UCSD-AML1 (cell line): ENCODE results near the gene LRP5.
"Not testable (repeated sequence)": the region's sequence is repeated elsewhere in the genome, so short reads cannot be mapped to it uniquely, and the experiment has no call there.

Experiments used
- DNase-seq: peaks from one replicate; lab custom pipeline; 2025; ENCODE audit not compliant: unreplicated experiment; lab: John Stamatoyannopoulos, UW

The LRP5 gene

DNA sequence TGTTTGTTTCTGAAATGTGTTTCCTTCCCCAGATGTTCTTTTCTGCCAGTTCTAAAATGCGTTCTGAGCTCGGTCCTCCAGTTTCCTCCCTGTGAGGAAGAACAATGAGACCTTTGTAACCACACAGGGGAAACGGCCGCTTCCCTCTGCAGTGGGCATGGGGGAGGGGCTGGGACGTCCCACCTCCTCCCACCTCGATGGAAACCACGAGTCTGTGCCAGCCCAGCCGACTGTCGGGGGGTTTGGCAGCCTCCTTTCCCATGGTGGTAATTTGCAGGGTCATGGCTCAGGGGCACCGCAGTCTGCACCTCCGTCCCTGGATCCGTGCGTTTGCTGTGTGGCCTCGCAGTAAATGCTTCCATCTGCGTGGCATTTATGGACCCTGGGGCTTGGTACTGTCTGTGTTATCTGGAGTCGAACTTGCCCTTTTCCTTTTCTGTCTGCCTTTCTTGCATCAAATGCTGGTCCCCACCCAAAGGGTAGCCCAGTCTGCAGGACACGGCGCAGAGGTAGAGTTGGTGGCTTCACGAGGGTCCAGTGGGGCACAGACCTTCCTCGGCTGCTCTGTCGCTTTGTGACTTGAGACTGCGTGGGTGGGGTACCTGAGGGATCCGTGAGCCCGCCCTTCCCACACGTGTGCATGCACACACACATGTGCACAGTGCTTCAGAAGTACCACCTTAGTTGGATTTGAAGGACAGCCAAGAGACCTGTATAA lies 16.1 kb downstream of the LRP5 start:
- DNase-seq = peak; percentile 84

GRCh38 chr11:68329536-68329935 lies 17.1 kb downstream of the LRP5 start:
- DNase-seq = no peak

- no peak for DNase-seq
These were observed 17.7 kb downstream of the LRP5 start for GRCh38 chr11:68329978-68330699.

GRCh38 chr11:68330700-68331337 lies 18.4 kb downstream of the LRP5 start:
- peak; percentile 41 for DNase-seq

DNA sequence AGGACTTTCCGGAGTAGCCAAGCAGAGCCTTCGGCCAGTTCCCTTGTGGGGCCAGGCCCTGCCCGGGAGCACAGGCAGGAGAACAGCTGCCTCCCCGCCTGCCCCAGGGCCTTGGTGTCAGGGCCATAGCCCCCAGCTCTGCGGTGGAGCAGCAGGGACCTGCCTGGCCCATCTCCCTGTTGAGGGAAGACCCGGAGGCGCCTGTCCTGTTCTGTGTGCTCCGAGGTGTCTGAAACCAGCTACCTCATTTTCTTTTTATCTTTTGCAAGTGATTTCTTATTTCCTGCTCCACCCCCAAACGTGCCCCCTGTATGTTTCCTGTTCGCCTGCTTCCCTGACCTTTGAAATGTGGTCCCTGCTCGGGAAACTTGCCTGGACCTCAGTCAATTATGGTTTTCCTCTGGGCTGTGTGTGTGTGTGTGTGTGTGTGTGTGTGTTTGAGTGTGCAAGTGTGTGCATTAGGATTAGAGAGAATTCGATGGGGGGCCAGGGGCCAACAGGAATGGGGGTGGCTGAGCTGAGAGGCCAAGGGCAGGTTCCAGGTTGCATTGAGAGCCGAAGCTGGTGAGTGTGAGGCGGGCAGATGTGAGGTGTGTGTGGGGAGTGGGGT lies 19.1 kb downstream of the LRP5 start:
- DNase-seq = peak; percentile 61

DNA sequence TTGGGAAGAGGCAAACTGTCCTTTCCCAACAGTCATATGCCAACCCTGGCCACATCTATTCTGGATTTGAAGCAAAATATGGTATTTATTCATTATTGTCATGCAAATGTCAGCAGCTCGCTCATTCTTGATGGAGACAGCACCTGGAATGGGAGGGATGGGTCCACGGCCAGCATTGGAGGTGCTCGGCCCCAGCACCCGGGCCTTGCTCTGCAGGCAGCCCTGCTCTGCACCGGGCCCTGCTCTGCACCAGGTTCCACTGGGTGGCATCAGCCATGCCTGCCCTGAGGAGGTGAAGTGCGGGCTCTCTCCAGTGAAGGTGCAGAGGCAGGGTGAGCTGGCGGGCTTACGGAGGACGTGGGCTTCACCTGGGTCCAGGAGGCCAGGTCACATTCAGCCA lies 19.8 kb downstream of the LRP5 start:
- no peak for DNase-seq

GRCh38 chr11:68333173-68333572 lies 20.8 kb downstream of the LRP5 start:
- no peak for DNase-seq

DNA sequence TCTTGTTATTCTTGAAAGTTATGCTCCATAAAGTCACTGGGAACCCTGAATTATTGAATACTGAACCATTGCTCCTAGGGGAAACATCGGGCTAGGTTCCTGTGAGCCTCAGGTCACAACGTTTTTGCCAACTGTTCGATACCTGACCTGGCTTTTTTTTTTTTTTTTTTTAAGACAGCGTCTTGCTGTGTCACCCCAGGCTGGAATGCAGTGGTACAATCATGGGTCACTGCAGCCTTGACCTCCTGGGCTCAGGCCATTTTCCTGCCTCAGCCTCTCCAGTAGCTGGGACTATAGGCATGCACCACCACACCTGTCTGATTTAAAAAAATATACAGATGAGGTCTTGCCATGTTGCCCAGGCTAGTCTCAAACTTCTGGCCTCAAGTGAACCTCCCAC lies 22.5 kb downstream of the LRP5 start:
- no peak for DNase-seq

- DNase-seq = no peak
These were observed 23.3 kb downstream of the LRP5 start for GRCh38 chr11:68335683-68336082.

DNA sequence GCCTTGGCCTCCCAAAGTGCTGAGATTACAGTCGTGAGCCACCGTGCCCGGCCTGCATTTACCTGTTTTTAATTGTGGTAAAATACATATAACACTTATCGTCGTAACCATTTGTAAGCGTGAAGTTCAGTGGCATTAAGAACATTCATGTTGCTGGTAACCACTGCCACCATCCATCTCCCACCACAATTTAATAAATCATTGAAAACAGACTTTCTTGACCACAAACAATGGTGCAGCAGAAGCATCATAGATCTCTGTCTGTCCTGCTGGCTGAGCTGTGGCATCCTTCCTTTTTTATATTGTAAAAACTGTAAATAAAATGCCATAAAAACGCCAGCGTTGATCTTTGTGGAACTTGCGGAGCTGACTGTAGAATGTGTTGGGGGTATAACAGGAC lies 24.3 kb downstream of the LRP5 start:
- no peak for DNase-seq

DNA sequence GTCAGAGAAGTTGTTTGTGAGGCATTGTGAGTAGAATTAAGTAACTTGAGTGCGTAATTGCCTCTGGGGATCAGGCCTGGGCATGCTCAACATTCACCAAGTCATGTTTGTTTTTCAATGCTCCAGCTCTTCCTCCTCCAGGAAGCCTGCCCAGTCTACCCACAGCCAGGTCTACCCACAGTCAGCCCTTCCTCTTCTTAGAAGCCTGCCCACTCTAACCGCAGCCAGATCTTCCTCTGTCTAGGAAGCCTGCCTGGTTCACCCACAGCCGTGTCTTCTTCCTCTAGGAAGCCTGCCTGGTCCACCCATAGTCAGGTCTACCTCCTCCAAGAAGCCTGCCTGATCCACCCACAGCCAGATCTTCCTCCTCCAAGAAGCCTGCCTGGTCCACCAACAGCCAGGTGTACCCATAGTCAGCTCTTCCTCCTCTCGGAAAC lies 25.0 kb downstream of the LRP5 start:
- DNase-seq = peak; percentile 74

DNA sequence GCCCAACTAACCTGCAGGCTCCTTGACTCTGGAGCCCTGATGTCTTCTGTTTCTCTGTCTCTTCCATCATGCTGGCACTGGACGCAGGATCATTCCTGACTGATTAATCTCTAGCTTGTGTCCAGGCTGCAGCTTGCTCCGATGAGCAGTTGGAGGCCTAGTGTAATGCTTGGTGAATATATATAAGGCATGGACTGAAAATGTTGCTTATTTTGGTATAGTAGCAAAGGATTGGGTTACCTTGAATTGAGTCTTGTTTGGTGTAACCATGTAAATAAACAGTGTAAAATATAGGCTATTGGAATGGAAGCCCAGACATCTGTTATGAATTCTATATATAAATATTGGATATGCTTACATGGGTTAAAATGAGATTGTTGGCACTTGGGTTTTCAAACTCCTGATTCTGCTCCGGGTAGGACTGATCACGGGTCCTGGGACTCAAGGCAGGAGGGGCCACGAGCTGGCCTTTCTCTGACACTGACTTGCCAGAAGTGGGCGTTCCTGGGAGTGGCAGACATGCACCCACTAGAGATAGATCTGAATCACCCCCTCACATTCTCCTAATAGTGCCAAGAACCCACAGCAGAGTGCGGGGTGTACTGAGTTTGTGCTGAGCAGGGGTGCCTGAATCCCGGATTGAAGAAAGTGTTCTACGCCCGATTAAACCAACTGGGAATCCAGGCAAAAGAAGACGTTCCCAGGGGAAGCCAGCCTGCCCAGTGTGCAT lies 25.8 kb downstream of the LRP5 start:
- DNase-seq = no peak

GRCh38 chr11:68340003-68340767 lies 27.8 kb downstream of the LRP5 start:
- DNase-seq = no peak

- no peak for DNase-seq
These were observed 28.6 kb downstream of the LRP5 start for GRCh38 chr11:68340784-68341556.

- no peak for DNase-seq
These were observed 29.4 kb downstream of the LRP5 start for GRCh38 chr11:68341557-68342458.

GRCh38 chr11:68342459-68343158 lies 30.2 kb downstream of the LRP5 start:
- DNase-seq = no peak

DNA sequence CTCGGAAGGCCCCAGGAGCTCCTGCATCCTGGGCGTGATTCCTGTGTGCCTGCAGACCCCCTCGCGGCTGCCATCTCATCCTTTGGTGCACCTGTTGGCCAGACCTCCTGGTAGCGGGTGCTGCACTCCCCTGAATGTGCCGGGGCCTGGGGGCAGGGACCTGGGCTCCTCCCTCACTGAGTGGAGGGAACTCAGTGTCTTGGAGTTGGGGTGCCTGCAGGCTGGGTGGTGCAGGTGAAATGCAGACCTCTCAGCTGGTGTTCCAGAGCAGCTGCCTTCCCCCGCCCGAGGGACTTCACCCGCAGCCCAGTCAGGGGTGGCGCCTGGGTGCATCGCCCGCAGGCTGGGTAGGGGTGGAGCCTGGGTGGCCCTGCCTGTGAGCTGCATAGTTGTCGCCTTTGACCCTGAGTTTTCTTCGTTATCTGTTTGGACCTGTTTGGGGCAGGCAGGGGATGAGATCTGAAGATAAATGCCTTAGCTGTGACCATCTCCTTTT lies 31.4 kb downstream of the LRP5 start:
- DNase-seq = no peak

- DNase-seq = not testable (repeated sequence)
These were observed 32.4 kb downstream of the LRP5 start for GRCh38 chr11:68344821-68345220.
